SJCRH30 (cell line): ENCODE data around the gene ZNF831. TPM values are rescaled to one million over a fixed set of nuclear protein-coding genes. Genes with fewer than 3 reads are reported as not detected.

Experiments used
- total RNA-seq: library from RNA; depleted of rRNA; stranded (reverse); fragments of >200 nt; shearing (Covaris generic); gene quantifications from 2 replicates; pipeline ENCODE4 v1.2.3, GENCODE V29; 2014; rRNA removed

The ZNF831 gene
- total RNA-seq, 1 experiment from 2014 or later, result 0.59 TPM

Other genes starting within 250 kb of the ZNF831 start
- 239 and 255 TPM in 2 replicates for gene NELFCD, start 182.6 kb upstream of the ZNF831 start, total RNA-seq
- gene CTSZ, start 156.6 kb upstream of the ZNF831 start, total RNA-seq, result not detected in 2 replicates
- 0.03 TPM in 1 of 2 replicates, not detected in the other for gene TUBB1, start 144.4 kb upstream of the ZNF831 start, total RNA-seq
- gene ATP5F1E, start 131.5 kb upstream of the ZNF831 start, total RNA-seq, result 124 and 133 TPM in 2 replicates
- 298 and 331 TPM in 2 replicates for gene PRELID3B, start 121.0 kb upstream of the ZNF831 start, total RNA-seq
- gene EDN3, start 136.8 kb downstream of the ZNF831 start, total RNA-seq, result 92.5 and 97.6 TPM in 2 replicates